Thyroid gland (tissue), 4 donors: ENCODE measurements around the gene KIF1B.

ENCODE experiments used
- CTCF ChIP-seq, 6 experiments: fragments of 200-600 bp in 3 of 6; fragments of 450-650 bp in 3 of 6; sonication (generic) in 3 of 6; IDR thresholded peaks; one replicate each; pipeline ENCODE4 v1.5.1; 2016 to 2019; ENCODE audit warnings: antibody characterized with exemption in 6 of 6, mild to moderate bottlenecking in 2 of 6, inconsistent platforms in 1 of 6, moderate library complexity in 1 of 6
- POLR2A ChIP-seq, 2 donors: fragments of 450-650 bp; IDR thresholded peaks; one replicate each; pipeline ENCODE4 v1.6.1; 2017; ENCODE audit warnings: antibody characterized with exemption in 2 of 2, mild to moderate bottlenecking in 2 of 2, moderate library complexity in 1 of 2

DNA sequence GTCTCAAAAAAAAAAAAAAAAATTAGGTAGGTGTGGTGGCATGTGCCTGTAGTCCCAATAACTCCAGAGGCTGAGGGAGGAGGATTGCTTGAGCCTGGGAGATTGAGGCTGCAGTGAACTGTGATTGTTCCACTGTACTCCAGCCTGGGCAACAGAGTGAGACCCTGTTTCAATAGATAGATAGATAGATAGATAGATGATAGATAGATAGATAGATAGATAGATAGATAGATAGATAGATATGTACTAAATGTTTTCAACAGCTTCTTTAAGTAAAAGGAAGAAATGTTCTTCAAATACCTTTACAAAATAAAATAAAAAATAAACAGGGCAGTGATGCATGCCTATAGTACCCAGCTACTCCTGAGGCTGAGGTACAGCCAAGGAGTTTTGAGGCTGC is 9.8 kb downstream of the KIF1B start:
- TF ChIP-seq CTCF (IDR thresholded peaks at IDR 0.05) (no peak), POLR2A (IDR thresholded peaks at IDR 0.05) (no peak)
